ENCODE measurements around the gene GPR156.

The GPR156 gene

DNA sequence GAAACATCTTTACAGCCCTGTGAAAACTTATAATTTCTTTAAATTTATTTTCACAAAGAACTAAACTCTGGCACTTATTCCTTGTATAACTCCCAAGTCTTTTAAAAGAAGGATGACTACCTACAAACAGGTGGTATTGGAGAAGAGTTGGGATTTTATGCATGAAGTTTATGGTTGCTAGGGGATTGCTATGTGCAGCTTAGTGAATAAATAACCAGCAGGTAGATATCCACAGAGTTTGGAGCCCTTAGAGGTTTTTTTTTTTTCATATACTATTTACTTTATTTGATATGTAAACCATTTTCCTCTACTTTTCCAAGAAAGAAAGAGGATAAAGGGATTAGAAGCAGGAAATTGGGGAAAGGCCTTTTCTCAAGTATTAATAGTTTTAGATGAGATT, 91.5 kb downstream of the GPR156 start:
- no peak for DNase-seq (ENCODE audit: low spot score)

- DNase-seq (ENCODE audit: low spot score): no peak
These were observed 92.4 kb downstream of the GPR156 start for GRCh38 chr3:120192579-120192978.

DNA sequence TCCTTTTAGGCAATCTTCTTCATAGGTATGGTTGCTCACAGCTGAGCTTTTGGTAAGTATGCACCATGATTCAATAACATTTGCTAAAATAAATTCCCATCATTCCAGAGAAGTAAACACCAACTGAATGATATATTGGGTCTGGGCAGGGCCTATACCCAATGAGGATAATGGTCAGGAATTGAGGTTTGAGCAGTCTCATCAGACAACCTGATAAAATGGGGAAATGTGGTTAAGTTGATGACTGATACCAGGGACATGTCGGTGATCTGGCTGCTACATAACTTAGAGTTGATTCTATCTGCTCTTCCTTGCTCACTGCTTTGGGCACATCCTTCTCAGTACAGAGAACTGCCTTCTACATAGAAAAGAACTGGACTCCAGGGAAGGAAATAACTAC, 92.9 kb downstream of the GPR156 start:
- DNase-seq (ENCODE audit: low spot score): no peak

- DNase-seq (ENCODE audit: low spot score): no peak
These were observed 102.2 kb downstream of the GPR156 start for GRCh38 chr3:120182613-120183511.

DNA sequence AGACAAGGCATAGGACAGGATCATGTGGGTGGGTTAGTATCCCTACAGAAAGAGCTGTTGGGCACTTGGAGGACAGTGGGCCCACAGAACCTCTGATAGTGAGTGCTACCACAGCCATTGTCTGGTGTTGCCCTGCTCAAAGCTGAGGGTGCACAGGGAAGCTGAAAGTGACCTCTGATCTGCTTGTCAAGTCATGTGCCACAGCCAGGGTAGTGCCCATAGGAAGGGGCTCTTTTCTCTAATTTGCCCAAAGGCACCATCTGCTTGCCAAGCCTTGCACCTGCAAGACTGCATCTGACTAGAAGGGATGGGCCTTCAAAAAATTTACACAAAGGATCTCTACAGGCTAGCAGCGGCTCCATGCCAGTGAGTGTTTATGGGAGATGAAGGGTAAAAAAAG, 103.4 kb downstream of the GPR156 start:
- no peak for DNase-seq (ENCODE audit: low spot score)

GRCh38 chr3:120180731-120181412, 104.2 kb downstream of the GPR156 start:
- no peak for DNase-seq (ENCODE audit: low spot score)

- DNase-seq (ENCODE audit: low spot score): no peak
These were observed 107.2 kb downstream of the GPR156 start for GRCh38 chr3:120177707-120178306.

DNA sequence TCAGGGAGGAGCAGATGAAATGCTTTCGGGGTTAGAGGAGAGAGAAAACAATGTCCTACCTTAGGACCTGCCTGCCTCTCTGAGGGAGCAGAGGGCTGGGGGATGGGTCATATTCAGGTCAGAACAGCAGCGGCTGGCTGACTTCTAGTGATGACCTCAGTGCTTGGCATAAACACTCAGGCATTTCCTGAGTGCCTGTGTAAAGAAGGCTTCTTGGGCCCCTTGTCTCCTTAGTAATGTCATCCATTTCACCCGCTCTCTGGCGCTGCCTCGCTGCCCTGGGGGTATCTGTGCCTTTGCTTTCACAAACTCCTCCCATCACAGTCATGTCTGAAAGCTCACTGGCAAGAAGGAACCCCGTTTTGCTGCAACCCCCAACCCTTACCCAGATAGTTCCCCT, 107.9 kb downstream of the GPR156 start:
- no peak for DNase-seq (ENCODE audit: low spot score)

DNA sequence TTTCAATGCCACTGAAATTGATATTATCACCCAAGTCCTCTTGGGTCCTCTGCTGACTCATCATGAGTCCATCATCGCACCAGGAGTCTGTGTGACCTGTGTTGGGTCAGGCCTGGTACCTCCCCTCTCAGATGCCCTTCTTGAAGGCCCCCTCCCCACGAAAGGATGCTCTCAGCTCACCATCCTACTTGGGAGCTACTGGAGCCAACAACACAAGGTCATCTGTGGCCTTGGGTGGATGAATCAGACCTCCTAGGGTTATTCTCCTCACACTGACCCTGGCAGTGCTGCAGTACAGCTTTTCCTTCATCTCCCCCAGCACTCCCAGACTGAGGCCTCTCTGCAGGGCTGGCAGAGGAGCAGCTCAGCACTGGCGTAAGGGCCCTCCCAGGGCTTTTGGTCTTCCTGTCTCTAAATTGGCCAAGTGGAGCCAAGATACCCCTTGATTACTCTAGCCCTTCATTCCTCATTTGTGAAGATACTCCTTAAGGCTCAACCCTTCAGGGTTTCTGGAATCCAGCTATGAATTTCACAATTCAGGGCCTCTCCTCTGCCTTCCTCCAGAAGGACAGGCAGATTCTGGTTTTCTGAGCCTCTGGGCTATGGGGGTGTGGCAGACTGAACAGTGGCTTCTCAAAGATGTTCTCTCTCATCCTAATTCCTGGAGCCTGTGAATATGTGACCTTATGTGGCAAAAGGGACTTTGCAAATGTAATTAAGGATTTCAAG, 110.0 kb downstream of the GPR156 start:
- DNase-seq (ENCODE audit: low spot score): no peak

DNA sequence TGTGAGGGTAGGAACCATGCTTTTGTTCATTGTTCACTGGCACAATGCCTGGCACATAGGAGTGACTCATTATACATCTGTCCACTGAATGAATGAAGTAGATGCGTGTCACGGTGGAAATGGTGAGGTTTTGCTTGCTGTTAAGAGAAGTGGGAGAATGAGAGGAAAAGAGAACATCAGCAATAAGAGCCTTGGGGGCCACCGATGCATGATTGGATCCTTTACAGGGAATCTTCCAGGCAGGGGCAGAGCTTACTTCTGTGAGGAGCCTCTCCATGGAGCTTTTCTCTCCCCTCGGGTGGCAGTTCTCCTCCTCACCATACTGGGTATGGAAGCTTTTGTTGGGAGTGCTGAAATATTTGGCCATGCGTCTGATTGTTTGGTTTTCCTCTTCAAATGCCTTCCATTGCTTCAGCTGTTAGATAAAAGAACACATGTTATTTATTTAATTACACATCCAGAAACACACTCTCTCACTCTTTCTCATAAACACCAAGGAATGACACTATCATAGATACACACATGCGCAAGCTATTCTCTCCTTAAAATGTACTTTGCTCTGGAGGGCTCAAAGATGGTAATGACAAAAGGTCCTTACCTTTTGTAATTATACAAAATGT, 111.9 kb downstream of the GPR156 start:
- no peak for DNase-seq (ENCODE audit: low spot score)

DNA sequence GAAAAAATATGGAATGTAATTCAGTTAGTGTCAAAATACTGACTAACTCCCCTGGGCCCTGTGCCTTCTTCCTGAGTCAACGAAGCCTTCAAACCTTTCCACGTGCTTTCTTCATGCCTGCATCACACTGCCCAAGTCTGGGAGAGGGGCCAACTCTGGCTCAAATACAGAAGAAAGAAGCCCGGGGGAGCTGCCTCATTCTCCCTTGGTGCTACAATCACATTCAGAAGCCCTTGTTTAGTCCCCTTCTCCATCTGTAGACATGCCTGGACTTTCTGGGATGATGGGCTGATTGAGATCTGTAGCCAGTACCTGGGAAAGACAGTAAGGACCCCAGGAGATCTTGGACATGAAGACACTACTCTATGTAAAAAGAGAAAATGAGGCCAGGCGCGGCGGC, 113.0 kb downstream of the GPR156 start:
- no peak for DNase-seq (ENCODE audit: low spot score)

DNA sequence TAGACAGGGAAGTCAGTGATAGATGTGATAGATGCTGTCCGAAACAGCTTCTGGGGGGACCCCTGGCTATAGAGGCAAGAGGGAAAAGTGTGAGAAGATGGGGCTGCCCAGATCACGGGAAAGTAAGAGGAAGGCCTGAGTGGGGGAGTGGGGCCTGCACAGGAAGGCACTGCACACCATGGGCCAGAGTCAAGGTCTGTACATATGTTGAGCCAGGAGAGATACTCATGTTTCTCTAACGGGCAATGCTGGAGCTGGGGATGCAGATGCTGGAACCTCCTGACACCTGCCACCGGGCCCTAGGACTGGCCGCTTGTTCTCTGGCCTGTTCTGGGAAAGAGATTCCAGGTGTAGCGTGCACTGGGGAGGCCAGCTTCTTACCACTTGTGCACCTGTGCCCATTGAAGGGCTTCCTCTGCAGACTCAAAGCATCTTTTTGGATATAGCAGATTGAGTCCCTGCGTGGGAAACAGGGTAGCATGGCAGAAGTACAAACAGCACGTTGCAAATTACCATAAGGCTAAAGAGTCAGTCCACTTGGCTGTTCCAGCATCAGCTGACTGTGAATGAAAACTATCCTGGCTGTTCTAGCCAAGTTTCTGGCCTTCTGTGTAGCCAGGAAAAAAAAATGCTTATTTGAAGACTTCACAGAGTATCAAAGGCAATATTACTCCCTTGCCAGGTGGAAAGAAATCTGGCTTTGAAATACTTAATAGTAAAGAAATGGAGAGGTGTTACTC, 113.7 kb downstream of the GPR156 start:
- DNase-seq (ENCODE audit: low spot score): no peak

DNA sequence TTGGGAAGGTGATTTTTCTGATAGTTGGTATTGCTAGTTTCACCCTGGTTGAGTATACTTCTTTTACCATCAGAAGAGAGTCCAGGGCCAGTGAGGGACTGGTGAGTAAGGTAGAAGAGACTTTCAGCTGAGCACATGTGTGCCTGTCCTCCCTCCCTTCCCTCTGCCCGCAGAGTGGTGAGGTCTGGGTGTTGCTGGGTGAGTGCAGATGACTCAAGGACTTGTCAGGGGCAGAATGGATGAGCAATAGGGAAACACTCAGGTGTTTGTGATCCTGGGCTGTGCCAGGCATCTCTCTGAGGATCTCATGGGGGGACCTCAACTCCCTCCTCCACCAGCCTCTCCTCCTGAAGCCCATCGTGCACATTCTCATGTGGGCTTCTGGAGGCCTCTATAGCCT, 114.8 kb downstream of the GPR156 start:
- DNase-seq (ENCODE audit: low spot score): no peak

DNA sequence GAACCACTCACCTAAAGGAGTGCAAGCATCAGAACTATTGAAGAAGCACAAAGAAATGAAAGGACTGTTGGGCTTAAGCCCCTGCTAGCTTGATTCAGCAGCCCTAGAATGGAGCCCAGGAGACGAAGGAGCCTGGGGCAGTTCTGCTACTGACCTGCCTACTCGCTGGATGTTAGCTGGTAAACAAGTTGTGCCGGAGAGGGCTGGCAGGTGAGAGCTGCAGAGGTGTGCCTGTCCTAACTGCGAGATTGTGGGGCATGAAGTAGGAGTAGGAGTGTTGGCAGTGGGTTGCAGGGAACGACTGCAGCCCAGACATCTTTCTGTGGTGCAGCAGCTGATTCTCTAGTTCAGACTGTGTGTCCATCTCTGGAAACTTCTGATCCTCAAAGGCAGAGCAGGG, 115.6 kb downstream of the GPR156 start:
- no peak for DNase-seq (ENCODE audit: low spot score)

DNA sequence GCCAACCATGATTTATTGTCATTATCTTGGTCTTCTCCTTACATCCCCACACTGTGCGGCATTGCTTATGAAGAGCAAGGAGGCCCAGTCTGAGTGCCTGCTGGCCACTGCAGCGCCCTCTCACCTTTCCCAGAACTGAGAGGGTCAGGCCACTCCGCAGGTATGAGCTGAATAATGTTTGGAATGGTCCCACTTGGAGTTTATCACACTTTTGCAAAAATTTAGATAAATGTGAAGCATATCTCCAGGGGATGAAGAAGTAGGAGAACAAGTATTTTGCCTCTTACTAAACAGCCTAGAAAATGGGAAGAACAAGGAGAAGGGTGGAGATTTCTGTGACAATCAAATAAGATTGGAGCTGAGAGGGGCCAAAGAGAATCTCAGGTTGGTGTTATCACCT, 116.4 kb downstream of the GPR156 start:
- DNase-seq (ENCODE audit: low spot score): no peak

- no peak for DNase-seq (ENCODE audit: low spot score)
These were observed 117.0 kb downstream of the GPR156 start for GRCh38 chr3:120168038-120168437.

GRCh38 chr3:120167488-120167887, 117.5 kb downstream of the GPR156 start:
- no peak for DNase-seq (ENCODE audit: low spot score)

DNA sequence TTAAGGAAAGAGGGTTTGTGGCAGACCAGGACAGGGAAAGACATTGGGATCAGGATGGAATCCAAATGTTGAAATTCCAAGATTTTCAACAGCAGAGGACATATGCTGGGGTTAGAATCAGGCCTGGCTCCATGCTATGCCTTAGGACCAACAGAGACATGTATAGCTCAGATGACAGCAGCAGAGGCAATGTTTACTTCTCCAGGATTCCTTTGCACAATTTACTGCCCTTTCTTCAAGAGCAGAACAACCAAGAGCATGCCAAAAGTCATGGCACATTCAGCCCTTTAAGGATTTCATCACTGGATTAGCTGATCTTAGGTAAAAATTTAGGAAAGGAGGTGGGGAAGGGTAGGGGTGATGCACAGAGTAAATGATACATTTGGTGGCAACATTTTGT, 121.2 kb downstream of the GPR156 start:
- no peak for DNase-seq (ENCODE audit: low spot score)

- no peak for DNase-seq (ENCODE audit: low spot score)
These were observed 122.0 kb downstream of the GPR156 start for GRCh38 chr3:120163026-120163425.

DNA sequence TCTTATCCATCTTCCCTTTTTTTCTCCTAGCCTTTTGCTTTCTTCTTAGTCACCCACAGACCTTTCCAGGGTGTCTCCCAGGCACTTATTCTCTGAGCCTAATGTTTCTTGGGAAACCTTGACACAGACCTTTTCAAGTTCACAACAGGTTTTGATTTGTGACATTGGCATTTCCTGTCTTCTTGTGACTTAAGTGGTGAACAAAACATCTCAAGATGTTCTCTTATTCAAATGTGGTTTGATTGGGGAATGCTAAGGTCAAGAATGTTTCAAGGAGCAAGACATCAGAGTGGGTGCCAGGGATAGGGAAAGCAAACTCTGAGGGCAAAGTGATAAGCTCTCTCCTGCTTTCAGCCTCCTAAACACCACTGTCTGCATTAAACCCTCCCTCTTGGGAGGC, 122.6 kb downstream of the GPR156 start:
- DNase-seq (ENCODE audit: low spot score): no peak

DNA sequence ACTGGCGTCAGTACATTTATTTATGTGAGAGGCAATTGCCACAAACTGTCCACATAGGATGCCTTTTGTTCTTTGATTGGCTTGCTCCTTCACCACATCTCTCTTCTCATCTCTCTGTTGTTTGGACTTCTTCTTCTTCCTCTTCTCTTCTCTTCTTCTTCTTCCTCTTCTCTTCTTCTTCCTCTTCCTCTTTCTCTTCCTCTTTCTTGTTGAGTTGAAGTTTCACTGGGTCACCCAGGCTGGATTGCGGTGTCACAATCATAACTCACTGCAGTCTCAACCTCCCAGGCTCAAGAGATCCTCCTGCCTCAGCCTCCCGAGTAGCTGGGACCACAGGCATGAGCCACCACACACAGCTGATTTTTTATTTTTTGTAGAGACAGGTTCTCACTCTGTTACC, 123.1 kb downstream of the GPR156 start:
- DNase-seq (ENCODE audit: low spot score): no peak

Data from CD4-positive, alpha-beta T cell treated with Interleukin-6 at 100 ng/mL for 8 hours (primary cell).